Spleen (tissue), 7 donors: ENCODE measurements around the gene SETD1A.

Source experiments
- CTCF ChIP-seq, 11 experiments: fragments of 200-600 bp in 7 of 11; fragments of 450-650 bp in 4 of 11; sonication (generic) in 4 of 11; IDR thresholded peaks in 8 of 11; conservative IDR thresholded peaks in 3 of 11; 1 replicate in 7 of 11; 2 replicates in 4 of 11; pipeline versions ENCODE4 v1.4.0 to v1.8.0; 2016 to 2021; ENCODE audit warnings: antibody characterized with exemption in 11 of 11, inconsistent platforms in 4 of 11, mild to moderate bottlenecking in 1 of 11
- POLR2A ChIP-seq, 3 donors: fragments of 450-650 bp; IDR thresholded peaks; one replicate each; pipeline ENCODE4 v1.5.1; 2017; ENCODE audit warnings: antibody characterized with exemption in 3 of 3, mild to moderate bottlenecking in 1 of 3
- donor health status: DM: no; HTN: no; CAD: no; lungs with moderate emphysema.
- donor health status: DM: no; HTN: no; CAD: no.
- donor health status: DM: no; HTN: no; CAD: no.

GRCh38 chr16:31025339-31025738, 67.8 kb downstream of the SETD1A start:
- TF ChIP-seq POLR2A (IDR thresholded peaks at IDR 0.05) (no peak), CTCF (IDR thresholded peaks at IDR 0.05 in 8 of 11, conservative IDR thresholded peaks at IDR 0.05 in 3 of 11) (no peak)
